ENCODE measurements around the gene STEAP1.
"Not testable (repeated sequence)": the region's sequence is repeated elsewhere in the genome, so short reads cannot be mapped to it uniquely, and the experiment has no call there.

Gene STEAP1

GRCh38 chr7:90173127-90173844 lies 19.0 kb downstream of the STEAP1 start:
- DNase-seq (ENCODE audit: extremely low read depth in 1 of 2, low read depth in 1 of 2): no peak

GRCh38 chr7:90175667-90176066 lies 21.4 kb downstream of the STEAP1 start:
- DNase-seq (ENCODE audit: extremely low read depth in 1 of 2, low read depth in 1 of 2): no peak

GRCh38 chr7:90176195-90176594 lies 21.9 kb downstream of the STEAP1 start:
- DNase-seq (ENCODE audit: extremely low read depth in 1 of 2, low read depth in 1 of 2): no peak

- DNase-seq (ENCODE audit: extremely low read depth in 1 of 2, low read depth in 1 of 2): no peak
Measured at GRCh38 chr7:90178166-90178565, 23.9 kb downstream of the STEAP1 start.

GRCh38 chr7:90178679-90179278 lies 24.5 kb downstream of the STEAP1 start:
- peak in 1 of 2 donors; percentile 20 for DNase-seq (ENCODE audit: extremely low read depth in 1 of 2, low read depth in 1 of 2)

GRCh38 chr7:90180011-90180585 lies 25.8 kb downstream of the STEAP1 start:
- no peak for DNase-seq (ENCODE audit: extremely low read depth in 1 of 2, low read depth in 1 of 2)

GRCh38 chr7:90180649-90181048 lies 26.4 kb downstream of the STEAP1 start:
- DNase-seq (ENCODE audit: extremely low read depth in 1 of 2, low read depth in 1 of 2): no peak

- DNase-seq (ENCODE audit: extremely low read depth in 1 of 2, low read depth in 1 of 2): no peak
Measured at GRCh38 chr7:90181485-90181884, 27.2 kb downstream of the STEAP1 start.

GRCh38 chr7:90186290-90186689 lies 32.0 kb downstream of the STEAP1 start:
- DNase-seq (ENCODE audit: extremely low read depth in 1 of 2, low read depth in 1 of 2): not testable (repeated sequence)

- no peak for DNase-seq (ENCODE audit: extremely low read depth in 1 of 2, low read depth in 1 of 2)
Measured at GRCh38 chr7:90187507-90188050, 33.3 kb downstream of the STEAP1 start.

- DNase-seq (ENCODE audit: extremely low read depth in 1 of 2, low read depth in 1 of 2): no peak
Measured at GRCh38 chr7:90188281-90188680, 34.0 kb downstream of the STEAP1 start.

- no peak for DNase-seq (ENCODE audit: extremely low read depth in 1 of 2, low read depth in 1 of 2)
Measured at GRCh38 chr7:90190995-90191394, 36.7 kb downstream of the STEAP1 start.

- DNase-seq (ENCODE audit: extremely low read depth in 1 of 2, low read depth in 1 of 2): no peak
Measured at GRCh38 chr7:90191648-90192047, 37.4 kb downstream of the STEAP1 start.

- no peak for DNase-seq (ENCODE audit: extremely low read depth in 1 of 2, low read depth in 1 of 2)
Measured at GRCh38 chr7:90192876-90193750, 38.8 kb downstream of the STEAP1 start.

- no peak for DNase-seq (ENCODE audit: extremely low read depth in 1 of 2, low read depth in 1 of 2)
Measured at GRCh38 chr7:90194911-90195809, 40.9 kb downstream of the STEAP1 start.

GRCh38 chr7:90201500-90202195 lies 47.4 kb downstream of the STEAP1 start:
- DNase-seq (ENCODE audit: extremely low read depth in 1 of 2, low read depth in 1 of 2): no peak

GRCh38 chr7:90207956-90208355 lies 53.7 kb downstream of the STEAP1 start:
- no peak for DNase-seq (ENCODE audit: extremely low read depth in 1 of 2, low read depth in 1 of 2)

- no peak for DNase-seq (ENCODE audit: extremely low read depth in 1 of 2, low read depth in 1 of 2)
Measured at GRCh38 chr7:90209776-90210175, 55.5 kb downstream of the STEAP1 start.

- no peak for DNase-seq (ENCODE audit: extremely low read depth in 1 of 2, low read depth in 1 of 2)
Measured at GRCh38 chr7:90210475-90210874, 56.2 kb downstream of the STEAP1 start.
